Dendritic cell treated with granulocyte-macrophage colony-stimulating factor and Interleukin-4, amounts not matched to agents 40 ng/mL and 50 ng/mL, for 4 days (primary cell): Measurements from ENCODE around the gene ATP5MG.
A peak's percentile ranks its signal among the peaks of the same experiment; 100 is the strongest.
"Not testable (repeated sequence)": the region's sequence is repeated elsewhere in the genome, so short reads cannot be mapped to it uniquely, and the experiment has no call there.

Experiments used
- H3K27ac Mint-ChIP-seq: one replicate; pipeline ENCODE4 v1.8.0; 2022; ENCODE audit warnings: mild to moderate bottlenecking, mixed read lengths
- H3K27me3 Mint-ChIP-seq: one replicate; pipeline ENCODE4 v1.8.0; 2022; ENCODE audit warnings: mild to moderate bottlenecking, mixed read lengths
- H3K36me3 Mint-ChIP-seq: one replicate; pipeline ENCODE4 v1.8.0; 2022; ENCODE audit warnings: low read depth, mixed read lengths
- H3K4me1 Mint-ChIP-seq: one replicate; pipeline ENCODE4 v1.8.0; 2022; ENCODE audit warnings: low read depth, mixed read lengths
- H3K4me3 Mint-ChIP-seq: one replicate; pipeline ENCODE4 v1.8.0; 2022; ENCODE audit warnings: mild to moderate bottlenecking, moderate library complexity, mixed read lengths
- H3K9me3 Mint-ChIP-seq: one replicate; pipeline ENCODE4 v1.8.0; 2022; ENCODE audit warnings: mixed read lengths
- intact Hi-C: fragments of 100-400 bp; cut with micrococcal nuclease; formaldehyde crosslinking; loops from one replicate; pipeline ENCODE4 v1.15.0; 2022

ATP5MG gene

GRCh38 chr11:118382954-118383353 lies 18.5 kb upstream of the ATP5MG start:
- intact Hi-C loops, result loop anchor here (5.0 kb wide), 1 partner anchor 114 kb away; no protein-coding TSS in a partner anchor
- Mint-ChIP-seq H3K4me1 (no peaks in the 10 kb centered on the region), H3K4me3 (no peak overlapping the region), H3K27ac (no peak overlapping the region), H3K27me3 (no peaks in the 10 kb centered on the region), H3K36me3 (peaks cover 97% of the 10 kb centered on the region), H3K9me3 (no peaks in the 10 kb centered on the region)

DNA sequence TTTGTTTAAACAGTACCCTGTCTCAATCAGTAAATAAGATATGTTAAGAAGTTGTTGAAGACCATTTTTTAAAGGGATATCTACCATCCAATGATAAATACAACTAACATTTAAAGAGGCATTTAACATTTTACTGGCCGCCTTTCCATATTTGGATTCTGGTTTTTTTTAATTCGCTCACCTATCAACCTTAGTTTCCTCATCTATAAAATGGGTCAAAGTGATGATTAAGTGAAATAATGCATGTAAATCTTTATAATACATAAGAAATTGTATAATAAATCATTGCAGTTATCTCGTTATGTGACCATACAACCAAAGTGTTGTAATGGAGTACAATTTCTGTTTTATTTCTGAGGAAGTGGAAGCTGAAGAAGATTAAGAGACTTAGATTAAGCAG lies 17.7 kb upstream of the ATP5MG start:
- Mint-ChIP-seq H3K4me1 (no peaks in the 10 kb centered on the region), H3K36me3 (peaks cover 97% of the 10 kb centered on the region), H3K27me3 (no peaks in the 10 kb centered on the region), H3K27ac (no peak overlapping the region), H3K4me3 (no peak overlapping the region), H3K9me3 (no peaks in the 10 kb centered on the region)
- intact Hi-C loops, result loop anchor here (5.0 kb wide), 1 partner anchor 114 kb away; no protein-coding TSS in a partner anchor

GRCh38 chr11:118396097-118396501 lies 5.3 kb upstream of the ATP5MG start:
- H3K4me3 Mint-ChIP-seq, result no peak overlapping the region

GRCh38 chr11:118397448-118397847 lies 4.0 kb upstream of the ATP5MG start:
- intact Hi-C loops, result no loop called here
- peaks cover 17% of the 10 kb centered on the region for H3K4me1 Mint-ChIP-seq
- no peak overlapping the region for H3K4me3 Mint-ChIP-seq
- no peak overlapping the region for H3K27ac Mint-ChIP-seq
- no peaks in the 10 kb centered on the region for H3K9me3 Mint-ChIP-seq
- H3K36me3 Mint-ChIP-seq, result peaks cover 73% of the 10 kb centered on the region
- H3K27me3 Mint-ChIP-seq, result no peaks in the 10 kb centered on the region

More at GRCh38 chr11:118396097-118396501, 5.3 kb upstream of the ATP5MG start:
- intact Hi-C loops, result no loop called here
- H3K36me3 Mint-ChIP-seq, result peaks cover 73% of the 10 kb centered on the region
- H3K27ac Mint-ChIP-seq, result no peak overlapping the region
- no peaks in the 10 kb centered on the region for H3K27me3 Mint-ChIP-seq
- H3K4me1 Mint-ChIP-seq, result peaks cover 16% of the 10 kb centered on the region
- H3K9me3 Mint-ChIP-seq, result no peaks in the 10 kb centered on the region

GRCh38 chr11:118398791-118399559 lies 2.4 kb upstream of the ATP5MG start:
- H3K9me3 Mint-ChIP-seq, result no peaks in the 10 kb centered on the region
- H3K27ac Mint-ChIP-seq, result no peak overlapping the region
- H3K4me1 Mint-ChIP-seq, result peaks cover 27% of the 10 kb centered on the region
- H3K36me3 Mint-ChIP-seq, result peaks cover 58% of the 10 kb centered on the region
- H3K27me3 Mint-ChIP-seq, result no peaks in the 10 kb centered on the region
- intact Hi-C loops, result no loop called here
- H3K4me3 Mint-ChIP-seq, result no peak overlapping the region

GRCh38 chr11:118401880-118402590 lies 629 bp downstream of the ATP5MG start:
- Mint-ChIP-seq H3K4me1 (peaks cover 38% of the 10 kb centered on the region), H3K27ac (peak overlapping the region; percentile 98), H3K36me3 (peaks cover 46% of the 10 kb centered on the region), H3K9me3 (no peaks in the 10 kb centered on the region), H3K27me3 (no peaks in the 10 kb centered on the region), H3K4me3 (peak overlapping the region; percentile 89)
- intact Hi-C loops, result loop anchor here (1.0 to 5.0 kb wide), 3 partner anchors 34 to 170 kb away; partner anchors contain the start of genes ARCN1 and KMT2A

- intact Hi-C loops, result loop anchor here (1.0 to 5.0 kb wide), 2 partner anchors 34 to 170 kb away; partner anchors contain the start of genes ARCN1 and KMT2A
- Mint-ChIP-seq H3K4me1 (peaks cover 38% of the 10 kb centered on the region), H3K27ac (peak overlapping the region; percentile 98), H3K36me3 (peaks cover 47% of the 10 kb centered on the region), H3K4me3 (peak overlapping the region; percentile 89)
- H3K27me3 Mint-ChIP-seq, H3K9me3 Mint-ChIP-seq: not testable (repeated sequence)
Measured at GRCh38 chr11:118402594-118402993, 1.2 kb downstream of the ATP5MG start.

GRCh38 chr11:118406599-118407166 lies 5.3 kb downstream of the ATP5MG start:
- H3K4me3 Mint-ChIP-seq, result no peak overlapping the region
- H3K4me1 Mint-ChIP-seq, result peaks cover 22% of the 10 kb centered on the region
- H3K36me3 Mint-ChIP-seq, result peaks cover 67% of the 10 kb centered on the region
- intact Hi-C loops, result no loop called here
- no peak overlapping the region for H3K27ac Mint-ChIP-seq
- no peaks in the 10 kb centered on the region for H3K9me3 Mint-ChIP-seq
- no peaks in the 10 kb centered on the region for H3K27me3 Mint-ChIP-seq

DNA sequence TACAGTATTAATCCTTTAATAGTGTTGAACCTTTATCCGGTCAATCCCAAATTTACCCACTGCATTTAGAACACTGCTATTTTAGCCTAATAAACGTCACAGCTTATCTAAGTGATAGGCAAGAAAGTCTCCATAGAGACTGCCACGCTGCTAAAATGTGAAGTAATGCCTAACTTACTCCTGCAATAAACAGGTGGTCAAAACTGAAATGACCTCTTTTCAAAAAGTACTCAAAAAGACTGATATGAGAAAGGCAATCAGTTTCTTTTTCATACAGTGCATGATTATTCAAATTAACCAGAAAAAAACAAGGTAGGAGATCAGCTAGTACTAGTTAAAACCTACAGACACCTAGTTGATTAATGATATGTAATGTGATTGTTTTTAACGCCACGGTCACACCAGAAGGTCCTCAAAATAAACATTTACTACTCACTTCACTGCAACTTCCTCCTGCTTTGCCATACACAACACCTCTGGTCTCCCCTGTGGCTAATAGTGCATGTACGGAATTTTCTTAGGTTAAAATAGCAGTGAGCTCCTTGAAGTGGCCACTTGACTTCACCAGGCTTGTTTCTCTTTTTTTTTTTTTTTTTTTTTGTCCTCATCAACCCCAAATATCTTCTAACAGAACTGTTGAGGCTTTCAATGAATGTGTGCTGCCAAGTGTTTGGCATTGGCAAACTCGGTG lies 8.8 kb downstream of the ATP5MG start:
- Mint-ChIP-seq H3K27me3 (no peaks in the 10 kb centered on the region), H3K4me1 (no peaks in the 10 kb centered on the region), H3K4me3 (no peak overlapping the region), H3K27ac (no peak overlapping the region), H3K9me3 (no peaks in the 10 kb centered on the region), H3K36me3 (peaks cover 60% of the 10 kb centered on the region)
- intact Hi-C loops, result no loop called here

GRCh38 chr11:118411530-118411929 lies 10.1 kb downstream of the ATP5MG start:
- H3K9me3 Mint-ChIP-seq, result no peaks in the 10 kb centered on the region
- H3K27me3 Mint-ChIP-seq, result no peaks in the 10 kb centered on the region
- no peak overlapping the region for H3K4me3 Mint-ChIP-seq
- no peaks in the 10 kb centered on the region for H3K4me1 Mint-ChIP-seq
- H3K27ac Mint-ChIP-seq, result no peak overlapping the region
- H3K36me3 Mint-ChIP-seq, result peaks cover 47% of the 10 kb centered on the region
- intact Hi-C loops, result no loop called here

DNA sequence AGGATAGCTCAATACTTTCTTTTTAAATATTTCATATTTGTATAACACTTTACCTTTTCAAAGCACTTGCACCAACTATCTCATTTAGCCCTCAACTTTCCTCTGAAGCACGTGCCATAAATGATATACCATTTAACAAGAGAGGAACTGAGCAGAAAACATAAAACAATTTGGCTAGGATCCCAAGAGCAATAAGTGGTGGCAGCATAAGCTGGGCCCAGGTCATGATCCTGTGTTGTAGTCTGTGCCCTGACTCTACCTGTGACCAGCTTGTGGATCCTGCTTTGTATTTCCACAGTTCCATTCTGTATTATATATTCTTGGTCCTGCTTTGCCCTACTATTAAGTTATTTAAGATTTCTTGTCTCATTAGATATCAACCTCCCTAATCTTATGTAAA lies 11.5 kb downstream of the ATP5MG start:
- no peaks in the 10 kb centered on the region for H3K4me1 Mint-ChIP-seq
- no peak overlapping the region for H3K4me3 Mint-ChIP-seq
- H3K36me3 Mint-ChIP-seq, result peaks cover 35% of the 10 kb centered on the region
- no peaks in the 10 kb centered on the region for H3K27me3 Mint-ChIP-seq
- intact Hi-C loops, result no loop called here
- no peak overlapping the region for H3K27ac Mint-ChIP-seq
- H3K9me3 Mint-ChIP-seq, result no peaks in the 10 kb centered on the region

DNA sequence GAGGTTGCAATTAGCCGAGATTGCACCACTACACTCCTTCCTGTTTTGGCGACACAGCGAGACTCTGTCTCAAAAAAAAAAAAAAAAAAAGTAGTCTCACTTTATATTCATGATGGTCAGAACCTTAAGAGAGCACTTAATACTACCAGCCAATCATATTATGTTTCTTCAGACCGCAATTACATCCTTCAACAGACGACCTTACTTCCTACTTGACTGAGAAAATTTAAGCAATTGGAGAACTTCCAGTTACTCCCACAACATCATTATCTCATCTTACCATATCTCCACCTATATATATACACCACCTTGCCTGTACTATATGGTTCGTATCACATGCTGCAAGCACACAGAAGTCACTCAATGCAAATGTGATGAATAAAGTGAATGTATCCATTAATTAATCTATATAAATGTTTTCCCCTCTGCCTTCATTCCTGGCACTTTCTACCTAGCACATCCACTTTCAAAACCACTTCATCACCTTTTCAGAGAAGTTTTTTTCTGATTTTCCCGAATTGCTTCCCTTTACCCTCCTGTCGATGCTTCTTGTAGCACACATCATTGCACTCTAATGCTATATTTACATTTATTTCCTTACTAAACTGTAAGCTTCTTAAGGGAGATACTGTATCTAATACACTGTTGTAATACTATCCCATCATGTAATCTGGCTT lies 13.8 kb downstream of the ATP5MG start:
- H3K36me3 Mint-ChIP-seq, result peaks cover 12% of the 10 kb centered on the region
- H3K9me3 Mint-ChIP-seq, result no peaks in the 10 kb centered on the region
- intact Hi-C loops, result no loop called here
- H3K4me3 Mint-ChIP-seq, result no peak overlapping the region
- H3K4me1 Mint-ChIP-seq, result no peaks in the 10 kb centered on the region
- H3K27ac Mint-ChIP-seq, result no peak overlapping the region
- H3K27me3 Mint-ChIP-seq, result no peaks in the 10 kb centered on the region

DNA sequence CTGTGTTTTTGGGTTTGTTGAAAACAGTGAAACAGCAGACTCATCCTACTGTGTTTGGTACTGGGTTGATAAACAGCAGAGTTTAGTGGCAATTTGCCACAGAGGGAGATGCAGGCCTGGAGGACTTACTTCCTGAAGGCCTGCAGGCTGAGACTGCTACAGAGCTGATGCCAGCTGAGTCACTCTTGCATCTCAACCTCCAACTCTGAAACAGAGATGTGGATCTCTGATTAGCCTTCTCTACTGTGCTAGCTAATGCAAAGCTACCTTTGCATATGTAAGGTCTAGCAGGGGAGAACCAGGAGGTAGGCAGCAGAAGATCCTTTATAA lies 14.3 kb downstream of the ATP5MG start:
- intact Hi-C loops, result no loop called here
- Mint-ChIP-seq H3K4me3 (no peak overlapping the region), H3K27me3 (no peaks in the 10 kb centered on the region), H3K27ac (no peak overlapping the region), H3K4me1 (no peaks in the 10 kb centered on the region), H3K36me3 (peaks cover 7% of the 10 kb centered on the region), H3K9me3 (no peaks in the 10 kb centered on the region)
